T-helper 1 cell treated with Interleukin-12 subunit alpha and Interleukin-12 subunit beta and Interleukin-4 antibody, amounts not matched to agents 30 μg/mL and 1 μg/mL, for 36 hours (primary cell): ENCODE measurements around the gene PAGE4.
A peak's percentile ranks its signal among the peaks of the same experiment; 100 is the strongest.

Source experiments
- H3K27ac Mint-ChIP-seq: one replicate; pipeline ENCODE4 v1.8.0; 2021; ENCODE audit warnings: mild to moderate bottlenecking, mixed read lengths
- H3K27me3 Mint-ChIP-seq: one replicate; pipeline ENCODE4 v1.8.0; 2021; ENCODE audit warnings: low read depth, mixed read lengths
- H3K36me3 Mint-ChIP-seq: one replicate; pipeline ENCODE4 v1.8.0; 2021; ENCODE audit warnings: low read depth, mixed read lengths
- H3K4me1 Mint-ChIP-seq: one replicate; pipeline ENCODE4 v1.8.0; 2021; ENCODE audit warnings: low read depth, mixed read lengths
- H3K4me3 Mint-ChIP-seq: one replicate; pipeline ENCODE4 v1.8.0; 2021; ENCODE audit warnings: mild to moderate bottlenecking, moderate library complexity, mixed read lengths
- H3K9me3 Mint-ChIP-seq: one replicate; pipeline ENCODE4 v1.8.0; 2021; ENCODE audit warnings: mixed read lengths

PAGE4 gene

DNA sequence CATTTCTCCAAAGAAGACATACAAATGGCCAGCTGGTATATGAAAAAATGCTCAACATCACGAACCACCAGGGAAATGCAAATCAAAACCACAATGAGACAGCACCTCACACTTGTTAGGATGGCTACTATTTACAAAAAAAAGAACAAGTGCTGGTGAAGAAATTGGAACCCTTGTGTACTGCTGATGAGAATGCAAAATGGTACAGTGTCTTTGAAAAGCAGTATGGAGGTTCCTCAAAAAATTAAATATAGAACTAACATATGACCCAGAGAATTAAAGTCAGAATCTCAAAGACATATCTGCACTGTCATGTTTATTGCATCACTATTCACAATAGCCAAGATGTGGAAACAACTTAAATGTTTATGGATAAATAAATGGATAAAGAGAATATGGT lies 20.9 kb downstream of the PAGE4 start:
- Mint-ChIP-seq H3K27me3 (peaks cover 8% of the 10 kb centered on the region), H3K36me3 (no peaks in the 10 kb centered on the region), H3K4me3 (no peak overlapping the region), H3K27ac (no peak overlapping the region), H3K4me1 (no peaks in the 10 kb centered on the region), H3K9me3 (no peaks in the 10 kb centered on the region)

DNA sequence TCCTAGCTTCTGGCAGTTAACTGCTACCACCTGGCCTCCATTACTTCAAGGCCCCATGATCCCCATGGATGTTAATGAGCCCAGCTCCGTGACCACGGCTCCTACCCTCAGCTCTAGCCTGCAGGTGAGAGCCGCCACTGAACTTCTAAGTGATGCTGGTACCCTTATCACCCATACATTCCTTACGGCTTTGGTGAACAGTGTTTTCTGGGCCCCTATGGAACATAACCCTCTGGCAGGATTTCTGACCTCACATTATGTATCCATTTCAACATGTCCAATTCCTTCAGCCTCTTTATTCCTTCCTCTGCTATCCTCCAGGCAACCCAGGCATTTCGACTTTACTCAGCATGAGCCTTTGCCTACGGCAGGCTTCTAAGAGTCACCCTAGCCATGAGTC lies 24.6 kb downstream of the PAGE4 start:
- Mint-ChIP-seq H3K4me1 (no peaks in the 10 kb centered on the region), H3K4me3 (no peak overlapping the region), H3K36me3 (no peaks in the 10 kb centered on the region), H3K9me3 (no peaks in the 10 kb centered on the region), H3K27me3 (peaks cover 8% of the 10 kb centered on the region), H3K27ac (no peak overlapping the region)

DNA sequence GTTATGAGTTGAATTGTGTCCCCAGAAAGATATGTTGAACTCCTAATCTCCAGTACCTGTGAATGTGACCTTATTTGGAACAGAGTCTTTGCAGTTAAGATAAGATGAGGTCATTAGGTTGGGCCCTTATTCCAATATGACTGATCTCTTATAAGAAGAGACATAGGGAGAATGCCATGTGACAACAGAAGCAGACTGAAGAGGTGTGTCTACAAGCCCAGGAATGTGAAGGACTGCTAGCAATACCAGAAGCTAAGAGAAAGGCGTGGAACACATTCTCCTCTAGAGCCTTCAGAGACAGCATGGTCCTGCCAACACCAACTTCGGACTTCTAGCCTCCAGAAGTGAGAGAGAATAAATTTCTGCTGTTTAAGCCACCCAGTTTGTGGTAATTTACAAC lies 27.7 kb downstream of the PAGE4 start:
- no peaks in the 10 kb centered on the region for H3K27me3 Mint-ChIP-seq
- H3K36me3 Mint-ChIP-seq = no peaks in the 10 kb centered on the region
- H3K4me3 Mint-ChIP-seq = no peak overlapping the region
- H3K4me1 Mint-ChIP-seq = no peaks in the 10 kb centered on the region
- H3K9me3 Mint-ChIP-seq = no peaks in the 10 kb centered on the region
- no peak overlapping the region for H3K27ac Mint-ChIP-seq

- no peak overlapping the region for H3K27ac Mint-ChIP-seq
- no peaks in the 10 kb centered on the region for H3K27me3 Mint-ChIP-seq
- no peak overlapping the region for H3K4me3 Mint-ChIP-seq
- no peaks in the 10 kb centered on the region for H3K36me3 Mint-ChIP-seq
- no peaks in the 10 kb centered on the region for H3K4me1 Mint-ChIP-seq
- H3K9me3 Mint-ChIP-seq = no peaks in the 10 kb centered on the region
These were observed 29.2 kb downstream of the PAGE4 start for GRCh38 chrX:49858341-49858740.

GRCh38 chrX:49859491-49859890 lies 30.4 kb downstream of the PAGE4 start:
- Mint-ChIP-seq H3K9me3 (no peaks in the 10 kb centered on the region), H3K4me1 (no peaks in the 10 kb centered on the region), H3K36me3 (no peaks in the 10 kb centered on the region), H3K27me3 (no peaks in the 10 kb centered on the region), H3K27ac (no peak overlapping the region), H3K4me3 (no peak overlapping the region)

GRCh38 chrX:49860867-49861535 lies 31.9 kb downstream of the PAGE4 start:
- Mint-ChIP-seq H3K4me1 (no peaks in the 10 kb centered on the region), H3K36me3 (no peaks in the 10 kb centered on the region), H3K27me3 (no peaks in the 10 kb centered on the region), H3K27ac (no peak overlapping the region), H3K4me3 (no peak overlapping the region), H3K9me3 (no peaks in the 10 kb centered on the region)

- Mint-ChIP-seq H3K27ac (no peak overlapping the region), H3K9me3 (no peaks in the 10 kb centered on the region), H3K36me3 (no peaks in the 10 kb centered on the region), H3K27me3 (no peaks in the 10 kb centered on the region), H3K4me3 (no peak overlapping the region), H3K4me1 (no peaks in the 10 kb centered on the region)
These were observed 33.0 kb downstream of the PAGE4 start for GRCh38 chrX:49862093-49862492.

GRCh38 chrX:49868739-49869138 lies 39.6 kb downstream of the PAGE4 start:
- H3K4me3 Mint-ChIP-seq = no peak overlapping the region
- H3K4me1 Mint-ChIP-seq = no peaks in the 10 kb centered on the region
- no peaks in the 10 kb centered on the region for H3K9me3 Mint-ChIP-seq
- H3K27me3 Mint-ChIP-seq = peaks cover 7% of the 10 kb centered on the region
- no peaks in the 10 kb centered on the region for H3K36me3 Mint-ChIP-seq
- H3K27ac Mint-ChIP-seq = no peak overlapping the region

- H3K9me3 Mint-ChIP-seq = no peaks in the 10 kb centered on the region
- no peaks in the 10 kb centered on the region for H3K36me3 Mint-ChIP-seq
- H3K4me3 Mint-ChIP-seq = no peak overlapping the region
- H3K4me1 Mint-ChIP-seq = peaks cover 12% of the 10 kb centered on the region
- no peak overlapping the region for H3K27ac Mint-ChIP-seq
- peaks cover 3% of the 10 kb centered on the region for H3K27me3 Mint-ChIP-seq
These were observed 47.6 kb downstream of the PAGE4 start for GRCh38 chrX:49876750-49877149.

- Mint-ChIP-seq H3K27ac (no peak overlapping the region), H3K4me1 (peaks cover 14% of the 10 kb centered on the region), H3K36me3 (no peaks in the 10 kb centered on the region), H3K27me3 (peaks cover 3% of the 10 kb centered on the region), H3K9me3 (no peaks in the 10 kb centered on the region), H3K4me3 (peak overlapping the region; percentile 4)
These were observed 48.4 kb downstream of the PAGE4 start for GRCh38 chrX:49877397-49878101.

- Mint-ChIP-seq H3K4me3 (peak overlapping the region; percentile 70), H3K9me3 (no peaks in the 10 kb centered on the region), H3K27ac (no peak overlapping the region), H3K4me1 (peaks cover 14% of the 10 kb centered on the region), H3K27me3 (peaks cover 3% of the 10 kb centered on the region), H3K36me3 (no peaks in the 10 kb centered on the region)
These were observed 49.2 kb downstream of the PAGE4 start for GRCh38 chrX:49878128-49878833.

- peak within 1 kb of the TSS; percentile 80 for H3K4me3 Mint-ChIP-seq
- H3K9me3 Mint-ChIP-seq = no peaks in the 10 kb centered on the region
- peak within 1 kb of the TSS; percentile 63 for H3K27ac Mint-ChIP-seq
- no peaks in the 10 kb centered on the region for H3K36me3 Mint-ChIP-seq
- peaks cover 3% of the 10 kb centered on the region for H3K27me3 Mint-ChIP-seq
- H3K4me1 Mint-ChIP-seq = peaks cover 14% of the 10 kb centered on the region
These were observed 49.9 kb downstream of the PAGE4 start, which contains the start of gene USP27X for GRCh38 chrX:49878834-49879655. Gene USP27X (plus strand): TSS chrX:49879484. CDS start chrX:49880308, 824 bp downstream.

GRCh38 chrX:49879656-49880277 lies 50.7 kb downstream of the PAGE4 start:
- Mint-ChIP-seq H3K27me3 (peaks cover 3% of the 10 kb centered on the region), H3K4me3 (peak overlapping the region; percentile 80), H3K27ac (peak overlapping the region; percentile 49), H3K4me1 (peaks cover 14% of the 10 kb centered on the region), H3K9me3 (no peaks in the 10 kb centered on the region), H3K36me3 (no peaks in the 10 kb centered on the region)

- no peaks in the 10 kb centered on the region for H3K36me3 Mint-ChIP-seq
- no peaks in the 10 kb centered on the region for H3K9me3 Mint-ChIP-seq
- H3K4me1 Mint-ChIP-seq = peaks cover 14% of the 10 kb centered on the region
- no peak overlapping the region for H3K27ac Mint-ChIP-seq
- no peaks in the 10 kb centered on the region for H3K27me3 Mint-ChIP-seq
- no peak overlapping the region for H3K4me3 Mint-ChIP-seq
These were observed 51.6 kb downstream of the PAGE4 start for GRCh38 chrX:49880668-49881067.
